GM19240 (cell line): ENCODE results near the gene MYO18B.

ENCODE experiments used
- DNase-seq: peaks from one replicate; pipeline ENCODE4 v3.0.0; 2011; ENCODE audit warnings: low spot score; ENCODE audit not compliant: insufficient read length

Gene MYO18B

DNA sequence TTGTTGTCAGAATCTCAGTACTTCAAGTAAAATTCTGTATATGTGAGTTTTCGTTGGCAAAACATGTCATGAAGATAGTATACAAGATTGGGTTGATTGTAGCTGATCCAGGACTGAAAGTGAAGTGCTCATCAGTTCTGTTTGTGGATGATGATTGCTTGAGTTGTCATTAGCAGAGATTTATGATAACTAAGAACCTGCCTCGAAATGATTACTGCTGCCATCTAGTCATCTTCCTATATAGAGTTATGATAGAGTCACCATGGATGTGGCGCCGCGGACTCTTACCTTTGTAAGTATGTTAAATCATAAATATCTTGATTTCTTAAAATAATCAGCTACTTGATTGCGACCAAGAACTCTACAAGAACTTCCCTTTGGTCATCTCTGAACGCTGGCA lies 27.9 kb upstream of the MYO18B start:
- DNase-seq = no peak

DNA sequence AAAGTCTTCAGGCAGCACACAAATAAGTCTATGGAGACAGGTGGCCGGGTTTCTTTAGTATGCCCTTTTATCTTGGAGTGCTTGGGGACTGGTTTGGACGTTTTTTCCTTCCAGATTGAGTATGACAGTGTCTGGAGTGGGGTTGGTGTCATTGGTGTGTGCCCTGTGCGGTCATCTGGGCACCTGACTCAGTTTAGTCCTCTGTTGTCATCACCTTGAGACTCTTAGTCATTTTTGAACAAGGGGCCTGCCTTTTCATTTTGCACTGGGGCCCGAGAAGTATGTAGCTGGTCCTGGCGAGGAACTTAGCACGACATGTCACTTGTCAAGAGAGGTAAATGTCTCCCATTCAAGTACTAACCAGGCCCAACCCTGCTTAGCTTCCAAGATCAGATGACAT lies 27.2 kb upstream of the MYO18B start:
- no peak for DNase-seq

DNA sequence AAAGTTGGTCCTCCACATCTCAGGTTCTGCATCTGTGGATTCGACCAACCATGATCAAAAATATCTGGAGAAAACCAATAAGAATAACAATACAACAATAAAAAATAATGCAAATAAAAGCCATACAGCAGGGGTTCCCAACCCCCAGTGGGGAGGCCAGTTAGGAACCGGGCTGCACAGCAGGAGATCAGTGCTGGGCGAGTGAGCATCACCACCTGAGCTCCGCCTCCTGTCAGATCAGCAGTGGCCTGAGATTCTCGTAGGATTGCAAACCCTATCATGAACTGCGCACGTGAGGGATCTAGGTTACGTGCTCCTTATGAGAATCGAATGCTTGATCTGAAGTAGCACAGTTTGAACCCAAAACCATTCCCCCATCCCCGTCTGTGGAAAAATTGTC lies 25.4 kb upstream of the MYO18B start:
- DNase-seq = no peak

DNA sequence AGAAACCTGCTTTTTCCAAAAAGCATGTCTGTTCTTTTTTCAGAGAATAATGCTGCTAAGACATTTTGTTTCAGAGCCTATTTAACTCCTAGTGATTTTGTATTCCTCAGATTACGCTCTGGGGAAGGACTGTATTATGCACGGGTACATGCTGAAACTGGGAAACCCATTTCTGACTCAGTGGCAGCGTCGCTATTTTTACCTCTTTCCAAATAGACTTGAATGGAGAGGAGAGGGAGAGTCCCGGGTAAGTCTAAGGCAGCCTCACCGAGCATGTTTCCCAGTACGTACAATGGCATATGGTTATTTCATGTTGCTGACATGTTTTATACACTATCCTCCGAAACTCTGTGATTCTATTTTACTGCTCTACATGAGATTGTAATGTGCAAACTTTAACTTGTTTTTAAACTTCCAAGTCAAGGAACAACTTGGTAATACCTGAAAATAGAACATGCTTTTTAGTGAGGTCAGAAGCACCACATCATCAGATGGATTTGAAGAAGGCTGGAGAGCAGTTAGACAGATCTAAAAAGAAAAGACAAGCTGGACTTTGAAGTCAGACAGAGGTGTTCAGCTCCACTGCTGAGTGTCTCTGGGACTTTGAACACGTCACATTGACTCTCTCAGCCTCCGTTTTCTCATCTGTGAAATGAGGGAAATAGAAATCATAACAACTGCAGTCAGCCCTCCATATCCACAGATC lies 23.7 kb upstream of the MYO18B start:
- no peak for DNase-seq

DNA sequence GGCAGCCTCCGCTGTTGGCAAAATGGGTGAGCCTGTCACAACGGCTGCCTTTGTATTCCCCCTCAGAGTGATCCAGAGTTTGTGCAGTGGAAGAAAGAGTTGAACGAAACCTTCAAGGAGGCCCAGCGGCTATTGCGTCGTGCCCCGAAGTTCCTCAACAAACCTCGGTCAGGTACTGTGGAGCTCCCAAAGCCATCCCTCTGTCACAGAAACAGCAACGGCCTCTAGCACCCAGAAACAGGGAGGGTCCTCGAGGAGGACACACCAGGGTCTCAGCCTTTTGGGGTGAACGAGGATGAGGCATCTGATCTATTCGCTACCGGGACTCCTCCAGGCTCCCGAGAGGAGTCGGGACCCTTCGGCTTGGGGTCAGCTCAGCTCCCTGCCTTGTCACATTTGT lies 19.8 kb upstream of the MYO18B start:
- no peak for DNase-seq

DNA sequence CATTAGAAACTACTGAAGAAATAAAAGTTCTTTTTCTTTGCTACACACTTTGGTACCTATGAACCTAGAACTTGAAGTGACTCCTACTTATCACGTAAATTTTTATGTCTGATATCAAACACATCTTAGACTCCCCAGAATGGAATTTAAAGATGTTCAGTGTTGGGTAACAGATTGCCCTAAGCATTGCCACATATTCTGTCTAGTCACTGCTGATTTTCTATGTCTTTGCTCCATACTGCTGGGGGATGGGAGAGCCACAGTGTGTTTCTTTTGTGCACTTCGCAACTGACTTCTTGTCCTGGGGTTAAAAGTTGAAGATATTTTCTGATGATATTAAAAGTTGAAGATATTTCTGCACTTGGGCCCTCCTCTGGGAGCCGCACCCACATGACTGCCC lies 19.4 kb upstream of the MYO18B start:
- DNase-seq = no peak

DNA sequence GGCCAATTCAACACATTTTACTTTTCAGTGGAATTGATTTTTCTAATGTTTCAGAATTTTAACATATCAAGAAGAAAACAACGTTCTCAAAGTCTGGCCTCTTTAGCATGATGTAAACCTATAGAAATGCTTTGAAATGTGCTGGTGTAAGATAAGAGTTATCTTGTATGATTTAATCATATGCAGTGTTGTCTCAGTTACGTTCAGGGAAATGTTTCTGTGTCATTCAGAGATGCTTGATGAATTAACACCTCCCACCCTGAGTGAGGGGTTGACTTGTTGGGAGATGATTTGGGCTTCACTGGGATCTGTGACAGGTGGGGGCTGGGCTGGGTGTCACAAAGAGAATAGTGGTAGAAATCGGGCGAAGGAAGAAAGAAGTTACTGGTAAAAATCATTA lies 15.7 kb upstream of the MYO18B start:
- DNase-seq = no peak

DNA sequence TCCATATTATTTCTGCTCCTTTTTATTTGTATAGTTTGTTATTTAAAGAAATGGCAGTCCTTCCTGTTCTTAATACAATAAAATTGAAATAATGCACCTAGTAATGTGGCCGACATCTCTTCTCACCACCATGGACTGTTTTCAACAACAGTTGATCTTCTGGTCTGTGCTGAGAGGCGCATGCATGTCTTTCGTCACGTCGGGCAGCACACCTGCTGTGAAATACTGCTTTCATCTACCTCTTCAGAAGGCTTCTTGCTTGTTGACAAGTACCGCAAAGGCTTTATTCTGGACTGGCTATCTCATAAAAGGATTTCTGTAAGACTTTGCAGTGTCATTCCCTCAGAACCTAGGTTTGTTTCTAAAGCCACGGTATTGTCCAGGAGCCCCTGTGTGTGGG lies 13.9 kb upstream of the MYO18B start:
- no peak for DNase-seq

DNA sequence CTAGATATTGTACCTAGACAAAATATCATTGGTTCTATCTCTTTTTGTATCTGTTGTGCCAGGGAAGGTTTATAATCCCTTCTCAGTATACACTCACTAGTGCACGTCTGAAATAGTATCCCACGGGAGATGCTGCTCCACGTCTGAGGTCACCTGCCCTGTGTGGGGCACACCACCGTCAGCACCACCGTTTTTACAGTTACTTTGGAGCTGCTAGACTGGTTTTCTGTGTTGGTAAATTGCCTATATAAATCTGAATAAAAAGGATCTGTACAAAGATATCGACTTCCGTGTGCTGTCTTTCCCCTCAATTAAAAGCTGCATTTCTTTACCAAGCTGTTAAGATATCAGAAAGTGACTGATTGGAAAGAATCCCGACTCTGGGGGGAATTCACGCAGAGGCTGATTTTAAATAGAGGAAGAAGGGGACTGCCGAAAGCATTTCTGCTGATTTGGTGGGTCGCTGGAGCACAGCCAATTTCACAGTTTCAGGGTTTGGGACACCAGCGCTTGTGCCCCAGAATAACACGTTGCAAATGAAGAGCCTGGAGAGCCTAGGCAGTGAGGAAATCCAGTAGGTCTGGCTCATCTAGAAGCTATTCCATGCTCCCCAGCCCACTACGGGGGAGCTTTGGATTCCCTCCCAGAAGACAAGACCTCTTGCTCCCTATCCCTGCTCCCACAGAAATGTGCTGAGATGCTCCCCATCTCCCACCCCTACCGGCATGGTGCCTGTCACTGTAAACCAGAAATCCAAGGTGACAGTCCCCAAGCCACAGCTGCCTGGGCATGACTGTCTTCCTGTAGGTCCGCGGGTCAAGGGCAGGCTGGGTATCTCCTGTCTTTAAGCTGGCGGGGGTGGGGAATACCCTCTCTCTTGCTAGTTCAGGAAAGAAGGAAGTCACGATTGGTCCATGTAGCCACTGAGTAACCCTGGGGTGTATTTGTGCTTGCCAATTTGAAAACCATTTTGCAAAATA lies 12.7 kb upstream of the MYO18B start:
- no peak for DNase-seq

DNA sequence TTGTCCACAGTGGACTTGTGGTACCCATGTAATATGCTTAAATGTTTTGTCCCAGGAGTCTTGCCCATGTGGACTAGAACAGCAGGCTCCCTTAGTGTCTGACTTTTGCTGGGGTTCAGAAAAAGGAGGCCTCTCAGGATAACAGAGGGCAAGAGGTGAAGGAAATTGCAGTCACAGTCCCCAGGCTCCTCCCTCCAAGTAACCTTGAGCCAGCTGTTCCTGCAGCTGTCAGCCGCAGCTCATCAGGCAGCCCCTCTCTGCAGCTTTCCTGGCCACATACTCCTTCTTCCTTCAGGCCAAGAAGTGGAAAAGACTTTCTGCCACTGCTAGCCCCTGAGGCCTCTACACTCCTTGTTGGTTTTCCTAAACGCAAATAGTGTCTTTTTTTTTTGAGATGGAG lies 6.3 kb upstream of the MYO18B start:
- no peak for DNase-seq

DNA sequence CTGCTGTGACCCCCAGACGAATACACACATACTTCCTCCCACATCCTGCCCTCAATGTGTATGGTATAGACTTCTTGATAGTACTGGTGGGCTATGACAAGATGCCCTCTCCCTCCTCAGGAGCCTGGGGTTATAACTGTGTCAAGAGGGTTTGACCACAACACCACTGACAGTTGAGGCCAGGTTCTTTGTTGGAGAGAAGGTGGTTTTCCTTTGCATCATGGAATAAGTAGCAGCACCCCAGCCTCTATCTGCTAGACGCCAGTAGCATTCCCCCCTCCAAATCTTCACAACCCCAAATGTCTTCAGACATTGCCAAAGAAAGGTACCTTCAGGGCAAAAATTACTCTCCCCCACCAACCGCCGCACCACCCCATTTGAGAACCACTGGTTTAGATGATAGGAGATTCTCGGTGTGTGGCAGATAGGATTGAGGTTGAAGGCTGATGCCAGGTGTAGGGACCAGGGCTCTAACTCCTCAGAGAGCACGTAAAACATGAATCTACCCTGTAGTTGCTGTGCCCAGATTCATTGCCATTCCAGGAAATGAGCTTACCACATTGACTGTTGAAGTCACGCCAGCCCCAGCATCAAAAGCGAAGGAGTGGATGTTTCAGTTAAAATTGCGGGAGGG lies 5.5 kb upstream of the MYO18B start:
- no peak for DNase-seq

DNA sequence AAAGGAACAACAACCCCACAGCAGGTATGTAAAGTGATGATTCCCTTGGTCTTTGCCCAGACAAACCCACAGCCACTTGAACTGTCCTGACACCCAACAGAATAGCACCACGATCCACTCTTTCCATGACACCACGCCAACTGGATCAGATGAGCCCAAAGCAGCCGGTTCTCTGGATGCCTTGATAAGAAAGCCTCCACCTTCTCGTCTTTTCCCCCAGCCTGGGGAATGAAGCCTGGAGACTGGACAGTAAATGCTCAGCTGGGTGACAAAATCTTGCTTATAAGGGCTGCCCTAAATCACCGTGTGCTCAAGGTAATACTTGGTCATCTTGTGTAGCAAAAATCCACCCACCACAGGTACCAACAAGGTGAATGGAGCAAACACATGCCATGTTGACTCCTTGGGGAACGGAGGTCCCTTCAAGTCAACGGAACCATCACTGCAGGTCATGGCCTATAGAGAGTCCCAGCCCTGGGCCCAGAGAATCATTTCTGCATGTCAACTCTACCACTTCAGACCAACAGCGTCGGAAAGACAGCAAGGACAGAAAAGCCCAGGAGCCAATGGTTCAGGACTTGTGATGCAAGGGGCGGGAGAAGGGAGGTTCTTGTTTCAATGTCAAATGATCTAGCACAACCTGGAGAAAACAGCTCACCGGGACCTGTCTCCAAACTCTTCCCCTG lies 2.2 kb upstream of the MYO18B start:
- no peak for DNase-seq

DNA sequence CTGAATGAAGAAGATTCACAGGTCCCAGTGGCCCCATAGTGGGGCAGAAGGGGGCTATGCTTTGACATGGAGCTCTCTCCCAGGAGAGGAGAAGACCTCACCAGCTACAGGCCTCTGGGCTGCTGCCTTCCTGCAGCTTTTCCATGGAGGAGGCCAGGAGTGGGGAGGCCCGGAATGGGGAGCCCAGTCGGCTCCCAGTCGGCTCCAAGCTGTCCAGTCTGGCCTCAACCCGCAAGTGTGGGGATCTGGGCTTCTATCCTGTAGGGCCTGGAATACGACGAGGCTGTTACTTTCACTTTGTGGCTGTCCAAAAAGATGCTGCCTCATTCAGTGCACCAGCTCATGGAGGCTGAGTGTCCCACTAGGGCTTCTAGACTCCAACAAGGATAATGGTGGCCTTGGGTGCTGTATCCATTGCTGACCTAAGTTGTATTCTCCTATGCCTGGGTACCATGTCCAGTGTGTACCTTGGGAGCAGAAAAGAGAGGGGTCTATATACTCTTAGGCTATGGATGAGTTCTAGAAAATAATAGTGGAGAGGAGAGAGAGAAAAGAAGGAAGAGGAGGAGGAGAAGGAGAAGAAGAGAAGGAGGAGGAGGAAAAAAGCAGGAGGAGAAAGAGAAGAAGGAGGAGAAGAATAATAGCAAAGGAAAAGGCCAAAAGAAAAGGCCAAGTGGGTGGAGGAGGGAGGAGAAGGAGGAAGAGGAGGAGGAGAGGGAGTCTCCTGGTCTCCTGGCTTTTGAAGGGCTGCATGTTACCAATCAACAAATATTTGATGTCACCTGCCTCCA lies 1.1 kb downstream of the MYO18B start:
- no peak for DNase-seq

DNA sequence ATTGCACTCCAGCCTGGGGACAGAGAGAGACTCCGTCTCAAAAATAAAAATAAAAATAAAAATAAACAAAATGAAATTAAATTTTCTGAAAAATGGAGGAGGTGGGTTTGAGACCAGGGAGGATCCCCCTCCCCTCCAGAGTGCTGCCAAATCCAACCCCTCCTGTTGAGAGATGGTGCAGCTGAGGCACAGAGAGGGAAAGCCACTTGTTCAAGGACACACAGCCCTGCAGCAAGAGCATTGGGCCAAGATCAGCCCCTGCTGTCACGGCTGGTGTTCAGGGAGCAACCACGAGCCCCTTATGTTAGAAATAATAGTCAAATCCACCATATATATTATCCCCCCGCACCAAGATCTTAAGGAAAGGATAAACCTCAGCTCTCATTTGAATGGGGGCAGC lies 2.7 kb downstream of the MYO18B start:
- DNase-seq = no peak

DNA sequence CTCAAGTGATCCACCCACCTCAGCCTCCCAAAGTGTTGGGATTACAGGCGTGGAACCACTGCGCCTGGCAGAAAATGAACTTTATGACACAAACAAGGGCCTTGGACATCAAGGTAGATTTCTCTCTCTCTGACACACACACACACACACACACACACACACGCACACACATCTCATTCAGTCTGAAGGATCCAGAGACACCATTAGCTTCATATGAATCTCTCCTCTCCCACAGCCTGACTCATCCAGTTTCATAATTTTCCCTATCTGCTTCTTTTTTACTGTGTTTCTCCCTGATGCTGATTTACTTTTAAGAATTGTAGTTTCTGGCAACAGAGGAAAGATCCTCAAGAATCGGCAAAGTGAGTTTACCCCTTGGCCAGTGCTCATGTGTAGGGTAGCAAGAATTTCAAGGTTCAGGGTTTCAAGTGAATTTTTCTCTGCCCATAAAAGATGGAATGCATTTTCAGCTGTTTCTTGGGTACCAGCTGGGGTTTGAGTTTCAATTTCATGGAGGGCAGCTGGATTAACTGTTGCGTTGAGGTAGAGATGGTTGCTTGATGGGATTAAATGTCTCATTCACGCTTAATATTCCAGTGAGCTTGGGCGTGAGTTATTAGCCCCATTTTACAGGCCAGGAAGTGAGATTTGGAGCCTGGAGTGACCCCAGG lies 3.5 kb downstream of the MYO18B start:
- no peak for DNase-seq

DNA sequence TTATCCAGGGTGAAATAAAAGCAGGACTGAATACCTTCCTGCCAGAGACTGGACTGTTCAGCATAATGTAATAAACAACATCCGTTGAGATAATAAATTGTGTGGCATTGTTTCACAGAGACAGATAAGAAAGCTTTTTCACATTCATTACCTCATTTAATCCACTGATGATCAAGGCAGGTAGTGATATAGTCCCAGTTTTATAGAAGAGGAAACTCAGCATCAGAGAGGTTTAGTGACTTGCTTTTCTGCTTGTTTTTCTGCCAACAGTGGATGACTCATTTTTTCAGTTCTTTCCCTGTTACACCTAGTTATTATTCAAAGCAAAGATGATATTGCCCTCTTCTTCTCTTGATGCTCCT lies 4.0 kb downstream of the MYO18B start:
- no peak for DNase-seq

DNA sequence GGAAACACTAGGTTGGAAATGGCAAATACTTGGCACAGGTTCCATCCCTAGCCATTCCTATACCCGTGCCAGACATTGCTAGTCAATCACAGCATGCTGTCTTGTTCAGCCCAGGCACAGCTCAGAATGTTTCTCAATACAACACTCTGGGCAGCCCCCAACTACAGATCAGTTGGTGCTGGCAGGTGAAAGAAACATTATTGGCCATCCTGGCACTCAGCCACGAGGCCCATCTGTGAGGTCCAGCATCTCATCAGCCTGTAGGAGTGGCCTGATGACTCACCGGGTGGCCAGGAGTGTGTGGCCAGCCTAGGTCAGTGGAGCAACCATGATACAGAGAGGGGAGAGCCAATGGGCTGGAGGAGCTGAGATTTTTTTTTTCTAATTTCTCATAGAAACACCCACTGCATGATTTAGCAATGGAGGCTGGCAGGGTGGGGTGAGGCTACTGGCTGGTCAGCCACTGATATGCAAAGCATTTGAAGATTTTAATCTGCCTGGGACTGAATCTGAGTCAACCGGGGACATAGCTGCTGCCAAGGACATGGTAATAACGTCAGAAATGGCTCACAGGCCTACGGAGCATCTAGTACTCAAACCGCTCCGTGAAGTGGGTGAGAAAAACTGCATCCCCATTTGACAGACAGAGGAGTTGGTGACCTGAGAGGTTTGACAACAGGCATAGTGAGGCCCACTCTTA lies 5.4 kb downstream of the MYO18B start:
- no peak for DNase-seq

DNA sequence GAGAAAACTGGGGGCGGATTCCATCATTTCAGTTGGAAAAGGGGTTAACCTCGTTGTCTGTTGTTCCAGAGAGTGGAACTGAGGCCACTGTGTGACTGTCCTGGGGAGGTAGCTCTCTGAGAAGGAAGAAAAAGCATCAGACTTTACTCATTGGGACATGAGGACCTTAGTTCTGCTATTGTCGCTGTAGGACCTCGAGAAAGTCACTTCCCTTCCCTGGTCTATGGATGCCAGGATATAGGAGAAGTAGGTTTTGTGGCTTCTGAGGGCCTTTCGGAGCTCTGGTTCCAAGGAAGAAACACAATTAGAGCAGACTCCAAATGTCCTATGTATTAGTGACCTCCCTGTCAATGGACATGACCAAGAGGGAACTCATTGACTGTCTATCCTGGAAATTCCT lies 6.2 kb downstream of the MYO18B start:
- DNase-seq = no peak

DNA sequence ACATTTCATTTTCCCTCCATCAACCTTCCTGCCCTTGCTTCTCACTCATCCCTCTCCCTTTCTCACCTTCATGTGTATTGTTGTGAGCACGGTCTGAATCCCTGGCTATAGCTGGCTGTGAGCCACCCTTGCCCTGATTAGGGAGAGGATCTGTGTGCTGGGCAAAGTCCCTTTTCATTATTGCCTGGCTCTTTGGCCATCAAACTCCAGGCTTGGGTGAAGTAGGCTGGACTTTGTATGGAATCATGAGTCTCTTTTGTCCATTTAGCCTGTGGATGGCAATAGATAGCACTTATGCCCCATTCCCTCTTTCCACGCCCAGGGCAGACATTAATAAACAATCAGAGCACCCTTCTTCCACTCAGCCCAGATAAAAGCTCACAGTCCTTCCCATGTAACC lies 6.7 kb downstream of the MYO18B start:
- DNase-seq = no peak
